DMS 273 (cell line): ENCODE results near the gene BFAR.
"Not testable (repeated sequence)": the region's sequence is repeated elsewhere in the genome, so short reads cannot be mapped to it uniquely, and the experiment has no call there.

Experiments used
- DNase-seq: peaks from one replicate; lab custom pipeline; 2025; ENCODE audit not compliant: unreplicated experiment; lab: John Stamatoyannopoulos, UW

The BFAR gene

DNA sequence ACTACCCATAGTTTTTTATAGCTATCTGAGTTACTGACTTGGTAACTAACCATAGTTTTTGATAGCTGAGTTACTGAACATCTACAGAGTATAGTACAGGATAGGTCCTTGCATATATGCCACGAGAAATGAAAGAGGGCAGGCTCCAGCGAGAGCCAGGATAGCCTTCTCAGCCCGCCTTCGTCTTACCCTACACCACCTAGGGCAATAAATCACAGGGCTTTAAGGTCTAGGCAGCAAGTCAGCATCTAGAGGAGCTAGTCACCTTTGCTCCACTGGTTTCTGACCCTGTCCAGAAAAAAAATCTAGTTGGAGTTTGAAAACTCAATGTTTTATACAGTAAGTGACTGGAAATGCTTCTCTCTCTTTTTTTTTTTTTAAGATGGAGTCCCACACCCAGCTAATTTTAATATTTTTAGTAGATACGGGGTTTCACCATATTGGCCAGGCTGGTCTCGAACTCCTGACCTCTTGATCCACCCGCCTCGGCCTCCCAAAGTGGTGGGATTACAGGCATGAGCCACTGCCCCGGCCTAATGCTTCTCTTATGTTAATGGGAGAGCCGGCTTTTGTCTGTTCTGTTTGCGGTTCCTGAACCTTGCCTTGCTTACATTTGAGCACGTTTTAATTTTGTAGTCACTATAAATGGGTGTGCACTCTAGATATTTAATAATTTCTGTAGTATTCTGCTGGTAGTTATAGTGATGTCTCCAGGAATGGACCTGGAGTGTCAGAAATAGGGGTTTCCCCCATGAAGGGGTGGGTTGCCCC, 2.8 kb downstream of the BFAR start:
- DNase-seq: no peak

DNA sequence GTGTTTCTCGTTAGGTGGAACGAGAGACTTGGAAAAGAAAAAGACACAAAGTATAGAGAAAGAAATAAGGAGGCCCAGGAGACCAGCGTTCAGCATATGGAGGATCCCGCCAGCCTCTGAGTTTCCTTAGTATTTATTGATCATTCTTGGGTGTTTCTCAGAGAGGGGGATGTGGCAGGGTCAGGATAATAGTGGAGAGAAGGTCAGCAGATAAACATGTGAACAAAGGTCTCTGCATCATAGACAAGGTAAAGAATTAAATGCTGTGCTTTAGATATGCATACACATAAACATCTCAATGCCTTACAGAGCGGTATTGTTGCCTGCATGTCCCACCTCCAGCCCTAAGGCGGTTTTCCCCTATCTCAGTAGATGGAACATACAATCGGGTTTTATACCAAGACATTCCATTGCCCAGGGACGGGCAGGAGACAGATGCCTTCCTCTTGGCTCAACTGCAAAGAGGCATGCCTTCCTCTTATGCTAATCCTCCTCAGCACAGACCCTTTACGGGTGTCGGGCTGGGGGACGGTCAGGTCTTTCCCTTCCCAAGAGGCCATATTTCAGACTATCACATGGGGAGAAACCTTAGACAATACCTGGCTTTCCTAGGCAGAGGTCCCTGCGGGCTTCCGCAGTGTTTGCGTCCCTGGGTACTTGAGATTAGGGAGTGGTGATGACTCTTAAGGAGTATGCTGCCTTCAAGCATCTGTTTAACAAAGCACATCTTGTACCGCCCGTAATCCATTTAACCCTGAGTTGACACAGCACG, 3.6 kb downstream of the BFAR start:
- not testable (repeated sequence) for DNase-seq

DNA sequence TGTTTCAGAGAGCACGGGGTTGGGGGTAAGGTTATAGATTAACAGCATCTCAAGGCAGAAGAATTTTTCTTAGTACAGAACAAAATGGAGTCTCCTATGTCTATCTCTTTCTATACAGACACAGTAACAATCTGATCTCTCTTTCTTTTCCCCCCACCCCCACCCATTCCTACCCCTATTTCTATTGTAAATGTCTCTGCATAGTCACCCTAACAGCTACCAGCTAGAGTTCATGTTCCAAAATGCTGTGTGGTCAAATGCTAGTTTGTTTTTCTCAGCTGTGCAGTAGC, 4.1 kb downstream of the BFAR start:
- DNase-seq: not testable (repeated sequence)

DNA sequence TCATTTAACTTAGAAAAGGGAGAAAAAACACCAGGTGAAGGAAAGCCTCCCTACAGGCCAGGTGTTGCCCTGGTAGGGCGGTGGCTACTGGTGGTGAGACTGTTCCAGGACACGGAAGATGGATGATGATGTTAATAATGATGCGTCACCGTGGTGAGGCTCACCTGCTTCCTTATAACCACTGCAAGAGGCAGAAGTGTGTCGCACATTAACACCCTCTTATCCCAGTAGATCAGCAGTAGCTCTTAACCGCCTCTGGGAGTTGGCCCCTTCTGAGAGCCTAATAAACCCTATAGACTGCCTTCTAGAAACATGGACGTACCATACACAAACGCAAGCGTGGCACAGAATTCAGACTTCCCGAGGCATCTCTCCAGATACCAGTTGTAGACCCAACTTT, 7.8 kb downstream of the BFAR start:
- DNase-seq: no peak

DNA sequence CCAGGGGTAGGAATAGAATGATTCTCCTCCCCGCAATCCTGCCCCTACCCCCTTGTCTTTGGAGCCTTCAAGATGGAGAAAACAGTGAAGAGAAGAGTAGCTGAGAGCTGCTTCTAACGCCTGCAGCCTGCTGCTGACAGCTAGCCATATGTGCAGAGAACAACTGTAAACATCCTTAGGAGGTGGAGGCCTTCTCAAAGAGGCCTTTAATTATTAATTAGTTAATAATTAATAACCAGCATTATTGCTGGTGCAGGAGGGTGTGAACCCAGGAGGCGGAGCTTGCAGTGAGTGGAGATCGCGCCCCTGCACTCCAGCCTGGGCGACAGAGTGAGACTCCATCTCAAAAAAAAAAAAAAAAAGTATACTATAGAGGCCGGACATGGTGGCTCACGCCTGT, 8.5 kb downstream of the BFAR start:
- no peak for DNase-seq

DNA sequence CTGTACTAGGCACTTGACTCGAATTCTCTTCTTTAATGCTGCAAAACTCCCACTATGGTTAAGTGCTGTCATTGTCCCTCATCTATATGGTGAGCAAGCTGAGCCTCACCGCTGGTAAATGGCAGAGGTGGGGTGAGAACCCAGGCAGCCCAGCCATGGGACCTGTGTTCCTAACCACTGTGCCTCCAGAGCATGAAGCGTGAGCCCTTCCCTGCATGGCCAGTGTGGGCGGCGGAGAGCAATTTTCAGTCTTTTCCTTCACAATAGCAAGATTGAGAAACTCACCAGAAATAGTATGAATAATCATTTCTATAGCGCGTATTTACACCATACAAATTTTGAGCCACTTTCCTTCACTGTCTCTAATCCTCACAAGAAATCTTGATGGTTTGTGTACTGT, 9.2 kb downstream of the BFAR start:
- DNase-seq: no peak

DNA sequence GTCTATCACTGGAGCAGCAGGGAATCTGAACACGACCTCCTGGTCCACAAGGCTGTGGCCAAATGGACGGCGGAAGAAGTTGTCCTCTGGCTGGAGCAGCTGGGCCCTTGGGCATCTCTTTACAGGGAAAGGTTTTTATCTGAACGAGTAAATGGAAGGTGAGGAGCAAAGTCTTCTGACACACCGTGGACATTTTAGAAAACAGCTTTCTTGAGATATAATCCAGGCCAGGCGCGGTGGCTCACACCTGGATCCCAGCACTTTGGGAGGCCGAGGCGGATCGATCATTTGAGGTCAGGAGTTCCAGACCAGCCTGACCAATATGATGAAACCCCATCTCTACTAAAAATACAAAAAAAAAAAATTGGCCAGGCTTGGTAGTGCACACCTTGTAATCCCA, 17.1 kb downstream of the BFAR start:
- no peak for DNase-seq

DNA sequence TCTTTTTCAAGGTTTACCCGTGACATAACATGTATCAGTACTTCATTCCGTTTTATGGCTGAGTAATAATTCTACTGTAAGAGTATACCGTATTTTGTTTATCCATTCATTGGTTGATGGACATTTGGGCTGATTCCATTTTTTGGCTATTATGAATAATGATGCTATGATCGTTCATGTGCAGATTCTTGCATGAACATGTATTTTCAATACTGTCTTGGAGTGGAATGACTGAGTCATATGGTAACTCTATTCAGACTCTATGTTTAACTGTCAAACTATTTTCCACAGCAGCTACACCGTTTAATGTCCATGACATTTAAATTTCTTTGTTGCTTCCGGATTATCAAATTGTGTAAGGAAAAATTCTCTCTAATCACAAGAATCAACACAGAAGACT, 17.9 kb downstream of the BFAR start:
- DNase-seq: no peak

DNA sequence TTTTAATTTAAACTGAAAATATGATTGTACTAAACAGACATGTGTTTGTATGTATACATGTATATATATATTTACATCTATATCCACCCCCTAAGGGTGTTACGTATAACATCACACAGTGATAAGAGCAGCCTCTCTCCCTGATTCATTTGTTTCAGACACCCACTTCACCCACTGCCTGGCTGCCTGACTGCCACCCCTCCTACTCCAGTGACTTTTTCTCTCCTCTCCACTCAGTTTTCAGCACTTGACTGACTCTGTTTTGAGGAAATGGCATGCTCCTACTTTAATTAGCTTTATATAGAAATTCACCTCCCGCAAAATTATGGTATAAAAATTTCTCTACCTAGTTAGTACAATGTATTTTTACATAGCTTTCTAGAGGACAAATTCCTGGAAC, 20.0 kb downstream of the BFAR start:
- DNase-seq: no peak

DNA sequence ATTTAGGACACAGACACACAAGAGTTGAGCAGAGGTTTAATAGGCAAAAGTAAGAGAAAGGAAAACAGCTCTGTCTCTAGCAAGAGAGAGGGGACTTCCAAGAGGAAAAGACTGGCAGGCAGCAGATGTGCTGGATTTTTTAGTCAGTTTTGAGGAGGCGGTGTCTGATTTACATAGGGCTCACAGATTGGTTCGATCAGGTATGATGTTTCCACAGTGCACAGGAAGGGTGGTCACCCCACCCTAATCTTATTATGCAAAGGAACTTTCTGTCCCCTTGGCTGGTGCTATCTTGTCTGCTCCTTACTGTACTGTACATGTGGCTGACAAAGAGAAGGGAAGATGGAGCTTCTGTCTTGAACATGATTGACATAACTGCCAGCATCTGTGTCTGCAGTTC, 25.3 kb downstream of the BFAR start:
- peak; percentile 24 for DNase-seq

DNA sequence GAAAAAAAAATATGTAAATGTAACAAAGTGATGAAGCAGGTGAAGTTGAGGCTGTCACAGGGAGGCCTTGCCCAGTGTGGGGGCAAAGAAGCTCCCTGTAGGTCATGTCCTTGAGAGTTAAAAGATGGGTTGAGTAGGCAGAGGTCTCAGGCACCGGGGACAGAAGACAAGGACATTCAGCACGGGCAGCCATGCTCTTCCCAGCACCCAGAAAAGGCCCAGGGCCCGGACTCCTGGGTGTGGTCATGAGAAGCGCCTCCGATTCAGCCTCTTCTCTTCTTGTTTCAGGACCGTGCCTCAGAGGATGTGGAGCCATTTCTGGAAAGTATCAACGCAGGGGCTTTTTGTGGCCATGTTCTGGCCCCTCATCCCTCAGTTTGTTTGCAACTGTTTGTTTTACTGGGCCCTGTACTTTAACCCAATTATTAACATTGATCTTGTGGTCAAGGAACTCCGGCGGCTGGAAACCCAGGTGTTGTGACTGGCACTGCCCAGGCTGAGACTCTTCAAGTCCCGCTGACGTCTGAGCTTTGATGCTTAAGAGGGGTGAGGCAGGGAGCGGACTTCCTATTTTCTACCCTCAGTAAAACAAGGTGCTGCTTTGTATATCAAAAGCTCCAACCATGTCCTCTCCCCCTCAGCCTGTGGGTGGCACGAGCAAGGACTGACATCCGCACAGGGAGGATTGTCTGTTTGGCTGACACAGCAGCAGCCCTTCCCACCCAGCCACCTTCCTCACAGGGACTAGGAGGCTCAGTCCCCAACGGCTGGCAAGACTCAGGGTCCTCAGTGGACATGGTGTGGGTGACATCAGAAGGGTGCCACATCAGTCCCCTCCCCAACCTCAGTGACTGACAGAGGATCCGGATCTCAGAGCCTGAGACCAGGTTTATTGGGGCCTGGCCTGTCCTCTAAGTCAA, 34.9 kb downstream of the BFAR start:
- no peak for DNase-seq

DNA sequence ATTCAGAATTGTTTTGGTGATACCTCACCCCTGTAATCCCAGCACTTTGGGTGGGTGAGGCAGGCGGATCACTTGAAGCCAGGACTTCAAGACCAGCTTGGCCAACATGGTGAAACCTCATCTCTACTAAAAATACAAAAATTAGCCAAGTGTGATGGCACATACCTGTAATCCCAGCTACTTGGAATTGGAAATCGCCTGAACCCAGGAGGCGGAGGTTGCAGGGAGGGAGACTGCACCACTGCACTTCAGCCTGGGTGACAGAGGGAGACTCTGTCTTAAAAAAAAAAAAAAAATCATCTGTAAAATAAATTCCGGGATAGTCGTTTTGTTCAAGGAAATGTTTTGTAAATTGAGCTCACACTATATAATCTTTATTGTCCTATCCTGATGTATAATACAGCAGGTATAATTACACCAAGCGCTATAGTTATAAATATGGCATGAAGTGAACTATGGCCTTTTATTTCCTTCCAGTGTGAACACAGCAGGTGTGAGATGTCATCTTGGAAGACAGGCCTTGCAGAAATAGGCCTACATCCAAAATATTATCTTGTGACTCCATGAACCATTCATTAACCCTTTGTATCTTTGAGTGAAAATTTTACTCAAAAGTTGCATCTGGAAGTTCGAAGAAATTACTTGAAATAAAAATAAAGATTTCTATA, 35.9 kb downstream of the BFAR start:
- DNase-seq: no peak

DNA sequence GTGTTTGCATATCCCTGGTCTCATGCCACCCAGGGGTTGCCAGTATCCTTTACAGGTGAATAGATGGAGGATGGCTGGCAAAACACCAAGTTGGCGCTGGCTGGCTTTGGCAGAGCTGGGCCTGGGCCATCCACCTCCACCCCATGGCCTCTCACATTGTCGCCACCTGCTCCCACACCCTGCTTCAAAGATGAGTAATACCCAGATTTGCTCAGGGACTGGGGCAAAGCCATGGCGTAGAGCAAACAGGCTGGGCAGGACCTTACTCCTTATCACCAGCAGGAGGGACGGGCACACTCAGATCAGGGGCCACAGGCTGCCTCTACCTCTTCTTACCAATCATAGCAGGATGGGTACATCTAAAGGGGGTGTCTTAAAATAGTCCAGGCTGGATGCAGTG, 37.0 kb downstream of the BFAR start:
- DNase-seq: peak; percentile 28

DNA sequence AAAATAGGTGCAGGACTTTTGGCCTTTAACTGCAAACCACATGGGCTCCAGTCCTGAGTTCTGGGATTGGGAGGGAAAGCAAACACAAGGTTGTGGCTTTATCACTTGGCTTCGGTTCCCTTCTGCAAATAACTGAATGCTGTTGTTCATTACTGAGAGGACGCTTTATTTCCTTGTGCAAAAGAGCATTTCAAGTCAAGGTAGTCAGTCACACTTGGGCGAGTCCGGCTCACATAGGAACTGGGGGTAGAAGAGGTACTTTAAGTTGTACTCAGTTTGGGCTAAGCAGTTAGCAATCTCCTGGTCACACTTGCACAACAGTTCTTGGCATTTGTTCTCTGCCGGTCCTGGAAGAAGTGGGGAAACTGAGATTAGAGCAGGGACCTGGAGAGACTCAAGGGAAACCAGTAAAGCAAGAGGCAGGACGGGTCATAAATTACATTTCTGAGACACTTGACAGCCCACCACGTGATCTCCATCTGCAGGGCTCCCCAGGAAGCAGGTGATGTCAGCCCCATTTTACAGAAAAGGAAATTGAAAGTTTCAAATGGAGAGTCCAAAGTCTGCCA, 39.7 kb downstream of the BFAR start:
- peak; percentile 10 for DNase-seq

DNA sequence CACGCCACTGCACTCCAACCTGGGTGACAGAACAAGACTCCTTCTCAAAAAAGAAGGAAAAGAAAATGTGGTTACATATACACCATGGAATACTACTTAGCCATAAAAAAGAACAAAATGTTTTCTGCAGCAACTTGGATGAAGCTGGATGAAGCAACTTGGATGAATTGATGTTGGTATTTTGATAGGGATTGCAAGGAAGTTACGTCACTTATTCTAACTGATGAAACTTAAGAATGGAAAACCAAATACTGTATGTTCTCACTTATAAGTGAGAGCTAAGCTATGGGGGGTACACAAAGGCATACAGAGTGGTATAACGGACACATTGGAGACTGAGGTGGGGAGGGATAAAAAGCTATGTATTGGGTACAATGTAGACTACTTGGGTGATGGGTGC, 43.9 kb downstream of the BFAR start:
- DNase-seq: no peak

DNA sequence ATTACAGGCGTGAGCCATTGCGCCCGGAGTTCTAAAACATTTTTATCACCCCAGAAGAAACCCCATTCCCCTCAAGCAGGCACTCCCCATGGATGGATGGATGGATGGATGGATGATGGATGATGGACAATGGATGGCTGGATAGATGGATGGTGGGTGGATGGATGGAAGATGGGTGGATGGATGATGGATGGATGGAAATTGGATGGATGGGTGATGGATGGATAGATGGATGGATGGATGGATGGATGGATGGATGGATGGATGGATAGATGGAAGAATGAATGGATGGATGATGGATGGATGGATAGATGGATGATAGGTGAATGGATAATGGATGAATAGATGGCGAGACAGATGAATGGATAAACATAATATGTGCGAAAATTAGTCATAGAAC, 44.9 kb downstream of the BFAR start:
- DNase-seq: no peak

DNA sequence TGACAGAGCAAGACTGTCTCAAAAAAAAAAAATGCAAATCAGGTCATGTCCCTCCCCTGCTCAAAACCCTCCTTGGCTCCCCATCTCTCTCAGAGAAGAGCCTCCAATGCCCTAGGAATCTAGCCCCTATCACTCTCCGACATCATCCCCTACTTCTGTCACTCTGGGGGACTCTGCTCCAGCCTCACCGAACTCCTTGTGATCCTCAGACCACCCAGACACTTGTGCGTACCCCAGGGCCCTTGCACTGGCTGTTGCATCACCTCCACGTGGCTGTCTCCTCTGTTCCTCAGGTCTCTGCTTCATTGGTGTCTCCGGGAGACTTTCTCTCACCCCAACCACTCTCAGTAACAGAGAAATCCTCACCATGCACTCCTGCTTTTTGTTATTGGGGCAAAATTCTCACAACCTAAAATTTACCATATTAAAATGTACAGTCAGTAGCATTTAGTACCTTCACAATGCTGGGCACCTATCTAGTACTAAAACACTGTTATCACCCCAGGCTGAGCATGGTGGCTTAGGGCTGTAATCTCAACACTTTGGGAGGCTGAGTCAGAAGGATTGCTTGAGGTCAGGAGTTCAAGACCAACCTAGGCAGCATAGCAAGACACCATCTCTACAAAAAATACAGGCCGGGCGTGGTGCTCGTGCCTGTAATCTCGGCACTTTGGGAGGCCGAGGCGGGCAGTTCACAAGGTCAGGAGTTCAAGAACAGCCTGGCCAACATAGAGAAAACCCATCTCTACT, 46.2 kb downstream of the BFAR start:
- DNase-seq: no peak

DNA sequence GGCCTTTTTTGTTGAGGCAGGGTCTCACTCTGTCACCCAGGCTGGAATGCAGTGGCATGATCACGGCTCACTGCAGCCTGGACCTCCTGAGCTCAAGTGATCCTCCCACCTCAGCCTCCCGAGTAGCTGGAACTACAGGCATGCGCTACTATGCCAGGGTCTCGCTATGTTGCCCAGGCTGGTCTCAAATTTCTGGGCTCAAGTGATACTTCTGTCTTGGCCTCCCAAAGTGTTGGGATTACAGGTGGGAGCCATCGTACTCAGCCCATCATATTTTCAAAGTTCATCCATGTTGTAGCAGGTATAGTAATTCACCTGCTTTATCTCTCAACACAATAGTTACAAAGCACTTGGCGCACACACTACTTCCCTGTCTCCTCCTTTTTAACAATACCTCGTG, 47.6 kb downstream of the BFAR start:
- not testable (repeated sequence) for DNase-seq

DNA sequence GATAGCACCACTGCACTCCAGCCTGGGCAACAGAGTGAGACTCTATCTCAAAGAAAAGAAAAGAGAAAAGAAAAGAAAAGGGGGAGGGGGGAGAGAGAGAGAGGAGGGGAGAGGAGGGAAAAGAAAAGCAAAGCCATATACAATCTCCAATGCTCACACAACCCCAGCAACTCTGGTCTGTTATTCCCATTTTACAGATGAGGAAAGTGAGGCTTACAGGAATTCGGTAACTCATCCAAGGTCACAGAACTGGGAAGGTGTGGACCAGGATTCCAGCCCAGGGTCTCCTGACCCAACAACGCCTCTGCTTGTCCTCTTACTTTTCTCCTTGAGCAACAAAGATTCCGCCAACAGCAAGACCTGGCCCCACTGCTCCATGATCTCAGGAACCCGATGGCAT, 48.4 kb downstream of the BFAR start:
- no peak for DNase-seq

DNA sequence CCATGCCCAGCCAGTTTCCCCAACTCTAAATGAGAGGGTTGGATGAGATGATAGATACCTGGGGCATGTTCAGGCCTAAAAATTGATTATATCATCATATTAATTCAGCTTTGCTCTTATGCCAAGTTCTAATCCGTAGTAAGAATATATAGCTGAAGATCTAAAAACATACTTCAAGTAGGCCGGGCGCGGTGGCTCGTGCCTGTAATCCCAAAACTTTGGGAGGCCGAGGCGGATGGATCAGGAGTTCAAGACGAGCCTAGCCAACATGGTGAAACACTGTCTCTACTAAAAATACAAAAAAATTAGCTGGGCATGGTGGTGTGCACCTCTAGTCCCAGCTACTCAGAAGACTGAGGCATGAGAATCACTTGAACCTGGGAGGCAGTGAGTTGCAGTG, 49.4 kb downstream of the BFAR start:
- DNase-seq: no peak
